Left ventricle myocardium inferior (tissue), 1 donor: ENCODE results near the gene CYTH4. TPM values are rescaled to one million over a fixed set of nuclear protein-coding genes. Genes with fewer than 3 reads are reported as not detected.

Experiments used
- DNase-seq: peaks from one replicate; pipeline ENCODE4 v3.0.0-alpha.2; 2020
- H3K27ac ChIP-seq: fragments of 200-600 bp; replicated peaks from 2 replicates; pipeline ENCODE4 v1.8.0; 2021
- H3K27me3 ChIP-seq: fragments of 200-600 bp; 2 replicates; pipeline ENCODE4 v1.8.0; 2021; ENCODE audit warnings: low read depth
- H3K36me3 ChIP-seq: fragments of 200-600 bp; 2 replicates; pipeline ENCODE4 v1.8.0; 2021
- H3K4me1 ChIP-seq: fragments of 200-600 bp; 2 replicates; pipeline ENCODE4 v1.8.0; 2021
- H3K4me3 ChIP-seq: fragments of 200-600 bp; 2 replicates; pipeline ENCODE4 v1.8.0; 2021; ENCODE audit warnings: mild to moderate bottlenecking, moderate library complexity
- H3K9me3 ChIP-seq: fragments of 200-600 bp; replicated peaks from 2 replicates; pipeline ENCODE4 v1.8.0; 2021
- intact Hi-C: fragments of 100-400 bp; cut with micrococcal nuclease; formaldehyde crosslinking; loops from one replicate; pipeline ENCODE4 v1.11.0; 2022
- total RNA-seq: library from RNA; stranded (reverse); fragmentation: NEBNext Ultra II Directional; extraction: Animal tissue kit (Norgen Biotek cat#: 25700); gene quantifications from one replicate; pipeline ENCODE4 v1.2.1, GENCODE V29; 2021
- TF ChIP-seq, protein P1 (sequence below): fragments of 200-600 bp; IDR thresholded peaks from 2 replicates; pipeline ENCODE4 v1.8.0; 2021; ENCODE audit warnings: antibody characterized with exemption, mild to moderate bottlenecking, borderline replicate concordance
- donor health status: DM: no; HTN: yes; CAD: no; lungs with severe emphysema.

CYTH4 gene
- total RNA-seq, 1 donor from 2014 or later: 4.8 TPM

- no peak for DNase-seq
- no peaks in the 10 kb centered on the region for H3K36me3 ChIP-seq
- peaks cover 8% of the 10 kb centered on the region for H3K4me1 ChIP-seq
- H3K4me3 ChIP-seq: no peak overlapping the region
- peaks cover 57% of the 10 kb centered on the region for H3K27me3 ChIP-seq
- intact Hi-C loops: no loop called here
- no peak overlapping the region for H3K27ac ChIP-seq
- H3K9me3 ChIP-seq: no peaks in the 10 kb centered on the region
- TF ChIP-seq, protein P1, sequence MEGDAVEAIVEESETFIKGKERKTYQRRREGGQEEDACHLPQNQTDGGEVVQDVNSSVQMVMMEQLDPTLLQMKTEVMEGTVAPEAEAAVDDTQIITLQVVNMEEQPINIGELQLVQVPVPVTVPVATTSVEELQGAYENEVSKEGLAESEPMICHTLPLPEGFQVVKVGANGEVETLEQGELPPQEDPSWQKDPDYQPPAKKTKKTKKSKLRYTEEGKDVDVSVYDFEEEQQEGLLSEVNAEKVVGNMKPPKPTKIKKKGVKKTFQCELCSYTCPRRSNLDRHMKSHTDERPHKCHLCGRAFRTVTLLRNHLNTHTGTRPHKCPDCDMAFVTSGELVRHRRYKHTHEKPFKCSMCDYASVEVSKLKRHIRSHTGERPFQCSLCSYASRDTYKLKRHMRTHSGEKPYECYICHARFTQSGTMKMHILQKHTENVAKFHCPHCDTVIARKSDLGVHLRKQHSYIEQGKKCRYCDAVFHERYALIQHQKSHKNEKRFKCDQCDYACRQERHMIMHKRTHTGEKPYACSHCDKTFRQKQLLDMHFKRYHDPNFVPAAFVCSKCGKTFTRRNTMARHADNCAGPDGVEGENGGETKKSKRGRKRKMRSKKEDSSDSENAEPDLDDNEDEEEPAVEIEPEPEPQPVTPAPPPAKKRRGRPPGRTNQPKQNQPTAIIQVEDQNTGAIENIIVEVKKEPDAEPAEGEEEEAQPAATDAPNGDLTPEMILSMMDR: no peak
Measured at GRCh38 chr22:37349043-37349814, 66.9 kb downstream of the CYTH4 start.

- H3K9me3 ChIP-seq: no peaks in the 10 kb centered on the region
- intact Hi-C loops: no loop called here
- H3K36me3 ChIP-seq: no peaks in the 10 kb centered on the region
Measured at GRCh38 chr22:37351232-37351631, 68.9 kb downstream of the CYTH4 start.

DNA sequence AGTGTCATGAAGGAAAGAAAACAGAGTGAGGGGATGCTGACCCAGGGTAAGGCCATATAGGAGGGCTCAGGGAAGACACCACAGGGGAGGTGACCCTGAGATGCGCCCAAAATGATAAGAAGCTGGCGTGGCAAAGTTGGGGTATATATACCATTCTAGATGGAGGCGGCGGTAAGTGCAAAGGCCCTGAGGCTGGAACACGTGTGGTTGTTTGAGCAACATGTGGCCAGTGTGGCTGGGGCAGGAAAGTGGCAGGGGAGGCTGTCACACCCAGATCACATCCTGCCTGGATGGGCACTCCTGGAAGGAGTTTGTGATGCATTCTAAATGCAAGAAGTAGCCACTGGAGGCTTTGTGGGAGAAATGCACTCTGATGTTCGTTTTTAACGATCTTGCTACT lies 70.2 kb downstream of the CYTH4 start:
- Histone ChIP-seq H3K36me3 (no peaks in the 10 kb centered on the region), H3K4me1 (no peaks in the 10 kb centered on the region), H3K27me3 (peaks cover 79% of the 10 kb centered on the region), H3K9me3 (no peaks in the 10 kb centered on the region), H3K27ac (no peak overlapping the region), H3K4me3 (no peak overlapping the region)
- TF ChIP-seq, protein P1: no peak
- intact Hi-C loops: no loop called here
- no peak for DNase-seq

More at GRCh38 chr22:37351232-37351631, 68.9 kb downstream of the CYTH4 start:
- TF ChIP-seq, protein P1: no peak
- H3K4me3 ChIP-seq: no peak overlapping the region
- H3K4me1 ChIP-seq: peaks cover 4% of the 10 kb centered on the region
- no peak overlapping the region for H3K27ac ChIP-seq
- peaks cover 67% of the 10 kb centered on the region for H3K27me3 ChIP-seq
- no peak for DNase-seq

DNA sequence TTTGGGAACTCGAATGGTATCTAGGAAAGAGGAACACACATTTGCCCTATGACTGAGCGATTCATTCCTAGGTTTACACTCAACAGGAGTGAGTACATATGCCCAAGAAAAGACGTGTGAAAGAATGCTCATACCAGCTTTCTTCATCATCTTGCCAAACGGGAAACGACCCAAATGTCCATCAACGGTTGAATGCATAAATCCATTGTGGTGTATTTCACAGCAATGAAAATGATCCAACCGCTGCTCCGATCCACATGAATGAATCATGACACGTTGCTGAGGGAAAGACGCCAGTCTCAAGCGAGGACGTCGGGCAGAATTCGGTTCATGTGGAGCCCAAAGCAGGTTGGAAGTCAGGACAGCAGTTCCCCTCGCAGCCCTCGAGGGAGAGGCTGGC lies 71.5 kb downstream of the CYTH4 start:
- DNase-seq: no peak

DNA sequence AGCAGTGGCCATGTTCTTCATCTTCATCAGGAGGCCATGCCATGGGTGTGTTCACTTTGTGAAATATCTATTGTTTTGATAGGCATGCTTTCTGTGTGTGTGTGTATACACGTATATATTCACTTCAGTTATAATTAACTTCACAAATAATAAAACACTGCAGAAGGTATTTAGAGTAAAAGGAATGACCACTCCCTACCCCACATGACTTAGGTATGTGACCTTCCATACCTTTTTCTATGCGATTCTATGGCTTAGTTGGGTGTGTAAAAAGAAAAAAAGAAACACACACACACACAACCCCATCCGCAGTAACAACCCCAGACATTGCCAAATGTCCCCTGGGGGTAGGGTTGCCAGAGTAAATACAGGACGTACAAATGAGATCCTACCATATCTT lies 72.0 kb downstream of the CYTH4 start:
- intact Hi-C loops: no loop called here
- Histone ChIP-seq H3K27me3 (peaks cover 92% of the 10 kb centered on the region), H3K27ac (no peak overlapping the region), H3K4me1 (no peaks in the 10 kb centered on the region), H3K9me3 (no peaks in the 10 kb centered on the region), H3K4me3 (no peak overlapping the region), H3K36me3 (no peaks in the 10 kb centered on the region)
- no peak for DNase-seq
- TF ChIP-seq, protein P1: no peak

More for the DNA sequence above, 71.5 kb downstream of the CYTH4 start:
- no peak overlapping the region for H3K27ac ChIP-seq
- H3K4me3 ChIP-seq: no peak overlapping the region
- intact Hi-C loops: no loop called here
- no peaks in the 10 kb centered on the region for H3K4me1 ChIP-seq
- no peaks in the 10 kb centered on the region for H3K36me3 ChIP-seq
- H3K9me3 ChIP-seq: no peaks in the 10 kb centered on the region
- TF ChIP-seq, protein P1: no peak
- H3K27me3 ChIP-seq: peaks cover 92% of the 10 kb centered on the region
